GM12878 (cell line): ENCODE data around the gene MAPKAPK3. TPM values are rescaled to one million over a fixed set of nuclear protein-coding genes. Genes with fewer than 3 reads are reported as not detected.

ENCODE experiments used
- ATAC-seq: fragments of 200-7000 bp; cut with Tn5 transposase; 3 replicates; pipeline ENCODE4 v1.9.1; 2020; ENCODE audit warnings: mild to moderate bottlenecking, moderate library complexity
- BruUV-seq: library from RNA; stranded (reverse); fragments of 400-500 nt; replicated peaks from 2 replicates; lab custom pipeline; 2021; lab: Mats Ljungman, UMichigan
- CTCF ChIA-PET: fragments of 300-600 bp; sonication (Branson Sonifier 250); formaldehyde crosslinking; extraction: SDS; loops from one replicate; lab custom pipeline; 2021; ENCODE audit warnings: inconsistent platforms; lab: Yijun Ruan, JAX
- POLR2A ChIA-PET: fragments of 350-600 bp; formaldehyde crosslinking; extraction: SDS; loops from one replicate; lab custom pipeline; 2021; ENCODE audit warnings: inconsistent platforms; lab: Charles Lee
- RAD21 ChIA-PET: fragments of 300-600 bp; sonication (Branson Sonifier 250); formaldehyde crosslinking; loops from one replicate; lab custom pipeline; 2023; ENCODE audit warnings: antibody characterized with exemption; ENCODE audit not compliant: unreplicated experiment; lab: Charles Lee
- SMC1A ChIA-PET: fragments of 300-600 bp; sonication (Branson Sonifier 250); formaldehyde crosslinking; loops from one replicate; lab custom pipeline; 2023; ENCODE audit not compliant: unreplicated experiment, uncharacterized antibody; lab: Charles Lee
- DNase-seq: peaks from one replicate; pipeline ENCODE4 v3.0.0-alpha.2; 2011; ENCODE audit warnings: low read depth, low spot score
- FAIRE-seq: peaks from 3 replicates; lab custom pipeline; 2011; peaks lifted over from hg19 to GRCh38; lab: Jason Lieb, UNC
- H2AFZ ChIP-seq: 2 replicates; pipeline ENCODE4 v1.6.0; 2011; ENCODE audit warnings: low read depth, low read length, control low read depth; ENCODE audit not compliant: control insufficient read depth
- H3K27ac ChIP-seq: 2 replicates; pipeline ENCODE4 v1.5.1; 2011; ENCODE audit warnings: control low read depth; ENCODE audit not compliant: control insufficient read depth, insufficient read depth
- H3K27me3 ChIP-seq, 2 experiments: replicated peaks in 1 of 2; 2 replicates each; pipeline versions ENCODE4 v1.6.0 to v1.6.1; 2011; ENCODE audit warnings: low read length in 1 of 2; ENCODE audit not compliant: control insufficient read depth in 2 of 2, insufficient read depth in 2 of 2
- H3K36me3 ChIP-seq, 2 experiments: 2 replicates each; pipeline ENCODE4 v1.5.1; 2011; ENCODE audit warnings: low read length in 1 of 2; ENCODE audit not compliant: control insufficient read depth in 2 of 2, insufficient read depth in 2 of 2
- H3K4me1 ChIP-seq: 2 replicates; pipeline ENCODE4 v1.6.1; 2011; ENCODE audit warnings: mild to moderate bottlenecking, low read length, moderate library complexity, mixed read lengths; ENCODE audit not compliant: control insufficient read depth, insufficient read depth
- H3K4me2 ChIP-seq: 2 replicates; pipeline ENCODE4 v1.6.0; 2011; ENCODE audit warnings: control low read depth; ENCODE audit not compliant: control insufficient read depth, insufficient read depth
- H3K4me3 ChIP-seq: fragments of 200-600 bp; sonication (generic); 2 replicates; pipeline ENCODE4 v1.5.1; 2016
- H3K79me2 ChIP-seq: 2 replicates; pipeline ENCODE4 v1.6.0; 2011; ENCODE audit warnings: low read length; ENCODE audit not compliant: control insufficient read depth, insufficient read depth
- H3K9ac ChIP-seq: 2 replicates; pipeline ENCODE4 v1.8.0; 2011; ENCODE audit warnings: low read length, control low read depth, mixed read lengths; ENCODE audit not compliant: control insufficient read depth, insufficient read depth
- H3K9me3 ChIP-seq: replicated peaks from 3 replicates; pipeline ENCODE4 v1.5.1; 2011; ENCODE audit warnings: mild to moderate bottlenecking, low read length; ENCODE audit not compliant: control insufficient read depth, insufficient read depth
- H4K20me1 ChIP-seq: 2 replicates; pipeline ENCODE4 v1.6.0; 2011; ENCODE audit not compliant: control insufficient read depth, insufficient read depth
- EZH2 ChIP-seq: IDR thresholded peaks from 2 replicates; pipeline ENCODE4 v1.6.1; 2012; ENCODE audit warnings: low read depth, mild to moderate bottlenecking, control low read depth, inconsistent platforms, low read length, borderline replicate concordance; ENCODE audit not compliant: control insufficient read depth
- JUNB ChIP-seq: IDR thresholded peaks from 2 replicates; pipeline ENCODE4 v1.6.1; 2016; ENCODE audit warnings: antibody characterized with exemption, mild to moderate bottlenecking
- KLF5 ChIP-seq: fragments of 450-650 bp; IDR thresholded peaks from 2 replicates; pipeline ENCODE4 v1.6.1; 2014; ENCODE audit warnings: mild to moderate bottlenecking; ENCODE audit not compliant: partially characterized antibody
- MEF2A ChIP-seq: IDR thresholded peaks from 2 replicates; pipeline ENCODE4 v1.6.1; 2011; ENCODE audit warnings: low read depth, mild to moderate bottlenecking, low read length, moderate library complexity; ENCODE audit not compliant: insufficient read depth
- NFYB ChIP-seq: IDR thresholded peaks from 2 replicates; pipeline ENCODE4 v1.6.1; 2011; ENCODE audit warnings: low read depth, mild to moderate bottlenecking, low read length, improper control_type of control experiment, moderate library complexity; ENCODE audit not compliant: insufficient read depth
- PML ChIP-seq: IDR thresholded peaks from 2 replicates; pipeline ENCODE4 v1.6.1; 2012; ENCODE audit warnings: low read length, inconsistent platforms
- RUNX3 ChIP-seq: IDR thresholded peaks from 2 replicates; pipeline ENCODE4 v1.6.1; 2012; ENCODE audit warnings: low read length, inconsistent platforms
- SIX5 ChIP-seq: IDR thresholded peaks from 2 replicates; pipeline ENCODE4 v1.6.1; 2011; ENCODE audit warnings: mild to moderate bottlenecking, low read depth, low read length, moderate library complexity; ENCODE audit not compliant: severe bottlenecking
- SP1 ChIP-seq: IDR thresholded peaks from one replicate; pipeline ENCODE4 v1.6.1; 2011; ENCODE audit warnings: low read depth, low read length
- SPI1 ChIP-seq: IDR thresholded peaks from 2 replicates; pipeline ENCODE4 v1.6.1; 2011; ENCODE audit warnings: low read depth, mild to moderate bottlenecking, low read length, moderate library complexity, borderline replicate concordance; ENCODE audit not compliant: insufficient read depth
- STAT1 ChIP-seq: fragments of 450-650 bp; conservative IDR thresholded peaks from 2 replicates; pipeline ENCODE4 v1.6.1; 2014; ENCODE audit warnings: antibody characterized with exemption, mild to moderate bottlenecking
- SUPT20H ChIP-seq: IDR thresholded peaks from 2 replicates; pipeline ENCODE4 v1.6.1; 2011; ENCODE audit warnings: low read depth, mild to moderate bottlenecking, low read length, moderate library complexity, borderline replicate concordance; ENCODE audit not compliant: control insufficient read depth
- SUZ12 ChIP-seq: fragments of 200-600 bp; sonication (generic); IDR thresholded peaks from one replicate; pipeline ENCODE4 v1.6.1; 2018; ENCODE audit warnings: antibody characterized with exemption, mild to moderate bottlenecking; ENCODE audit not compliant: unreplicated experiment
- TAF1 ChIP-seq: IDR thresholded peaks from 2 replicates; pipeline ENCODE4 v1.6.1; 2011; ENCODE audit warnings: mild to moderate bottlenecking, low read depth, low read length, borderline replicate concordance
- TCF7 ChIP-seq: IDR thresholded peaks from 2 replicates; pipeline ENCODE4 v1.6.1; 2014; ENCODE audit warnings: antibody characterized with exemption, borderline replicate concordance
- WGBS: methylation state at CpG from one replicate; pipeline ENCODE4 v1.1.6; 2016; ENCODE audit warnings: low lambda C conversion rate; ENCODE audit not compliant: insufficient replicate concordance, insufficient coverage; ENCODE audit errors: missing lambda C conversion rate; 5-methylcytosine and 5-hydroxymethylcytosine counted together
- in situ Hi-C: fragments of 300-500 bp; cut with MboI; formaldehyde crosslinking; loops from 9 replicates; pipeline ENCODE4 v1.14.3; 2018; ENCODE audit warnings: mixed read lengths
- intact Hi-C: fragments of 100-400 bp; cut with micrococcal nuclease; formaldehyde crosslinking; loops from one replicate; pipeline ENCODE4 v1.14.2; 2022; ENCODE audit not compliant: unreplicated experiment
- polyA plus RNA-seq, 11 experiments: library from polyadenylated mRNA; depleted of rRNA in 4 of 11; unstranded in 6 of 11; stranded (reverse) in 5 of 11; fragments of >200 nt; fragmentation: Nextera tagmentation in 4 of 11; fragmentation: Illumina TruSeq in 1 of 11; extraction: Ambion mirVana in 4 of 11; extraction: Trizol in 1 of 11; gene quantifications; 1 replicate in 1 of 11; 2 replicates in 10 of 11; pipeline versions ENCODE4 v1.2.1 to v1.2.3, GENCODE V29; 2011 to 2016; ENCODE audit warnings: inconsistent platforms in 2 of 11, missing spikeins in 2 of 11, low read depth in 1 of 11
- total RNA-seq, 4 experiments: library from RNA; depleted of rRNA in 3 of 4; stranded (reverse); fragments of >200 nt in 3 of 4; fragmentation: Illumina TruSeq in 1 of 4; extraction: Trizol in 1 of 4; gene quantifications; 2 replicates each; pipeline versions ENCODE4 v1.2.1 to v1.2.3, GENCODE V29; 2013 to 2021
- TF ChIP-seq, protein P1 (sequence below): fragments of 450-650 bp; IDR thresholded peaks from 2 replicates; pipeline ENCODE4 v1.6.1; 2017; ENCODE audit warnings: mild to moderate bottlenecking
- TF ChIP-seq, protein P2 (sequence below): fragments of 450-650 bp; IDR thresholded peaks from 2 replicates; pipeline ENCODE4 v1.6.1; 2016; ENCODE audit warnings: mild to moderate bottlenecking

Gene MAPKAPK3
- total and polyA plus RNA-seq, 10 of the 15 experiments (the other 5 are each of a cell fraction or from before 2014, with no cell fraction given) = 7.9 to 66.0 (median 39.0) TPM

DNA sequence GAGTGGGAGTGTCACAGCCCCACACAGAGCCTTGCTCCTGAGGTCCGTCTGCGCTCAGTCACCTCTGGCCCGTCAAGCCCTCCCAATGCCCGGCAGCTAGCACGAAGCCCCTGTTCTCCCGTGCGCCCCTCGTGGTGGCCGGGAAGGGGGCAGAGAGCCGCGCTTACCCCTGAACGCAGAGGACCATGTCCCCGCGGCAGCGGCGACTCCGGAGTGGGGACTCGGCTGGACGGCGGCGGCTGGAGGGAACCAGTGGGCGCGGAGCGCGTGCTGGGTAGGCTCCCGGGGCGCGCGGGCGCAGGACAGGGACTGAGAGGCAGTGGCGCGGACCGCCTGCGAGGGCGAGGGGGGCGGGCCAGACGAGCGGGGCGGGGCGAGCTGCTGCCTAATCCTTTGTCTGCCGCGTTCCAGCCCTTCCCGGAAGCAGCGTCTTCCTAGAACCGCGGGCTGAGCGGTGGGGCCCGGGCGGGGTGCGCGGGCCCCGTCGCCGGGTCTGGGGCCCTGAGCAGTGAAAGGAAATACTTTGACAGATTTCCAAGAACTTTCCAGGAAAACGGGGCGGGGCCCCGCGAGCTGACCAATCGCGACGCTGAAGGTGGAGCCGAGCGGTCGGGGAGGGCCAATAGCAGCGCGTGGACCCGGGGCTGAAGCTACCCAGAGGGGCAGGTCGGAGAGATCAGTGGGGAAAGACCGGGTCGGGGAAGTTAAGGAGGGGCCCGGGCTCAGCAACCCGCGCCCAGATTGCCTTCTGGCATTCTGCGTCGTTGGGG, 5.3 kb upstream of the MAPKAPK3 start, which contains the start of gene CISH:
Gene CISH (minus strand): TSS at position 311 of the 770 bp plus-strand sequence. CDS start 124 bp downstream, at position 187.
- Histone ChIP-seq H4K20me1 (no peaks in the 10 kb centered on the region), H3K27ac (peak within 1 kb of the TSS; percentile 61), H3K79me2 (no peaks in the 10 kb centered on the region), H3K9ac (peak within 1 kb of the TSS; percentile 75), H3K9me3 (no peaks in the 10 kb centered on the region), H3K4me3 (peak within 1 kb of the TSS; percentile 85), H2AFZ (peak within 1 kb of the TSS; percentile 50), H3K4me1 (peaks cover 19% of the 10 kb centered on the region), H3K36me3 (no peaks in the 10 kb centered on the region), H3K27me3 (no peaks in the 10 kb centered on the region), H3K4me2 (peak within 1 kb of the TSS; percentile 97)
- peak; percentile 47 for FAIRE-seq
- ChIA-PET RAD21 (interaction anchor here (0.5 to 12.9 kb wide), 17 partner anchors 10 to 889 kb away, joined by 3 to 244 read pairs (median 5); partner anchors contain the start of genes C3orf18, CYB561D2, DCAF1 and HEMK1), POLR2A (interaction anchor here (1.0 to 5.0 kb wide), 7 partner anchors 10 to 274 kb away, joined by 3 to 54 read pairs (median 10); partner anchors contain the start of genes C3orf18 and HEMK1), CTCF (interaction anchor here (0.6 to 13.9 kb wide), 19 partner anchors 8 to 890 kb away, joined by 3 to 410 read pairs (median 4); partner anchors contain the start of genes C3orf18 and HEMK1), SMC1A (interaction anchor here (0.6 to 11.4 kb wide), 12 partner anchors 10 to 275 kb away, joined by 3 to 186 read pairs (median 4); partner anchors contain the start of genes C3orf18 and HEMK1)
- no peak for DNase-seq
- ATAC-seq = peak; percentile 88
- under 1% methylated on average over 57 of the region's 75 CpGs for WGBS
- in situ Hi-C loops = loop anchor here (5.0 to 25.0 kb wide), 3 partner anchors 34 to 1076 kb away; no protein-coding TSS in a partner anchor
- intact Hi-C loops = loop anchor here (2.0 kb wide), 1 partner anchor 21 kb away; no protein-coding TSS in a partner anchor
- BruUV-seq = no TSS peak
- TF ChIP-seq EZH2 = no peak
- no peak for TF ChIP-seq MEF2A
- no peak for TF ChIP-seq SP1
- no peak for TF ChIP-seq SUPT20H
- TF ChIP-seq TCF7 = no peak
- no peak for TF ChIP-seq PML
- no peak for TF ChIP-seq KLF5
- no peak for TF ChIP-seq RUNX3
- no peak for TF ChIP-seq SPI1
- TF ChIP-seq, protein P1, sequence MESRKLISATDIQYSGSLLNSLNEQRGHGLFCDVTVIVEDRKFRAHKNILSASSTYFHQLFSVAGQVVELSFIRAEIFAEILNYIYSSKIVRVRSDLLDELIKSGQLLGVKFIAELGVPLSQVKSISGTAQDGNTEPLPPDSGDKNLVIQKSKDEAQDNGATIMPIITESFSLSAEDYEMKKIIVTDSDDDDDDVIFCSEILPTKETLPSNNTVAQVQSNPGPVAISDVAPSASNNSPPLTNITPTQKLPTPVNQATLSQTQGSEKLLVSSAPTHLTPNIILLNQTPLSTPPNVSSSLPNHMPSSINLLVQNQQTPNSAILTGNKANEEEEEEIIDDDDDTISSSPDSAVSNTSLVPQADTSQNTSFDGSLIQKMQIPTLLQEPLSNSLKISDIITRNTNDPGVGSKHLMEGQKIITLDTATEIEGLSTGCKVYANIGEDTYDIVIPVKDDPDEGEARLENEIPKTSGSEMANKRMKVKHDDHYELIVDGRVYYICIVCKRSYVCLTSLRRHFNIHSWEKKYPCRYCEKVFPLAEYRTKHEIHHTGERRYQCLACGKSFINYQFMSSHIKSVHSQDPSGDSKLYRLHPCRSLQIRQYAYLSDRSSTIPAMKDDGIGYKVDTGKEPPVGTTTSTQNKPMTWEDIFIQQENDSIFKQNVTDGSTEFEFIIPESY = no peak
- peak; percentile 87 for TF ChIP-seq NFYB
- peak; percentile 62; the same call in 1 of the 2 replicates for TF ChIP-seq TAF1
- no peak for TF ChIP-seq SIX5
- no peak for TF ChIP-seq SUZ12
- TF ChIP-seq, protein P2, sequence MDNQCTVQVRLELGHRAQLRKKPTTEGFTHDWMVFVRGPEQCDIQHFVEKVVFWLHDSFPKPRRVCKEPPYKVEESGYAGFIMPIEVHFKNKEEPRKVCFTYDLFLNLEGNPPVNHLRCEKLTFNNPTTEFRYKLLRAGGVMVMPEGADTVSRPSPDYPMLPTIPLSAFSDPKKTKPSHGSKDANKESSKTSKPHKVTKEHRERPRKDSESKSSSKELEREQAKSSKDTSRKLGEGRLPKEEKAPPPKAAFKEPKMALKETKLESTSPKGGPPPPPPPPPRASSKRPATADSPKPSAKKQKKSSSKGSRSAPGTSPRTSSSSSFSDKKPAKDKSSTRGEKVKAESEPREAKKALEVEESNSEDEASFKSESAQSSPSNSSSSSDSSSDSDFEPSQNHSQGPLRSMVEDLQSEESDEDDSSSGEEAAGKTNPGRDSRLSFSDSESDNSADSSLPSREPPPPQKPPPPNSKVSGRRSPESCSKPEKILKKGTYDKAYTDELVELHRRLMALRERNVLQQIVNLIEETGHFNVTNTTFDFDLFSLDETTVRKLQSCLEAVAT = no peak
- no peak for TF ChIP-seq JUNB
- no peak for TF ChIP-seq STAT1
